ENCODE measurements around the gene FMN1. TPM values are rescaled to one million over a fixed set of nuclear protein-coding genes. Genes with fewer than 3 reads are reported as not detected.

The FMN1 gene
- total and polyA plus RNA-seq, 2 of the 13 experiments (the other 11 are each of a cell fraction or from before 2014, with no cell fraction given), result 0.20 to 0.60 TPM

DNA sequence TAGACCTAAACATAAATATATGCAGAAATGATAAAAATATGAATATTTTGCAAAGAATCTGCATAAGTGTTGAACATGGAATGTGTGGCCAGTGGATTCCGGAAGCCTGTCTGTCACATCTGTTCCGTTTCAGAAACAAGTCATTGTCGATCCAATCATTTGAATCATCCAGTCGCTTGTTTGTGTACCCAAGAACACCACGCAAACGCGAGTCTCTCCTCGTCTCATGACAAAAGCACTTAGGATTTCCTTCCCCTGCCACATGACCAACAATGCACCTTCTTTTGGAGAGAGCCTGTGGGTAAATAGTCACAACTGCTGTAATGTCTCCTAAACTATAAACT lies 80.2 kb downstream of the FMN1 start (continued):
- TF ChIP-seq ZNF263 (CRISPR knock-in tag; IDR thresholded peaks at IDR 0.05), result no peak
- TF ChIP-seq KLF11 (CRISPR knock-in tag; IDR thresholded peaks at IDR 0.05), result no peak
- TF ChIP-seq, protein P1, sequence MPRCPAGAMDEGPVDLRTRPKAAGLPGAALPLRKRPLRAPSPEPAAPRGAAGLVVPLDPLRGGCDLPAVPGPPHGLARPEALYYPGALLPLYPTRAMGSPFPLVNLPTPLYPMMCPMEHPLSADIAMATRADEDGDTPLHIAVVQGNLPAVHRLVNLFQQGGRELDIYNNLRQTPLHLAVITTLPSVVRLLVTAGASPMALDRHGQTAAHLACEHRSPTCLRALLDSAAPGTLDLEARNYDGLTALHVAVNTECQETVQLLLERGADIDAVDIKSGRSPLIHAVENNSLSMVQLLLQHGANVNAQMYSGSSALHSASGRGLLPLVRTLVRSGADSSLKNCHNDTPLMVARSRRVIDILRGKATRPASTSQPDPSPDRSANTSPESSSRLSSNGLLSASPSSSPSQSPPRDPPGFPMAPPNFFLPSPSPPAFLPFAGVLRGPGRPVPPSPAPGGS (CRISPR knock-in tag; IDR thresholded peaks at IDR 0.05), result no peak
- TF ChIP-seq, protein P2, sequence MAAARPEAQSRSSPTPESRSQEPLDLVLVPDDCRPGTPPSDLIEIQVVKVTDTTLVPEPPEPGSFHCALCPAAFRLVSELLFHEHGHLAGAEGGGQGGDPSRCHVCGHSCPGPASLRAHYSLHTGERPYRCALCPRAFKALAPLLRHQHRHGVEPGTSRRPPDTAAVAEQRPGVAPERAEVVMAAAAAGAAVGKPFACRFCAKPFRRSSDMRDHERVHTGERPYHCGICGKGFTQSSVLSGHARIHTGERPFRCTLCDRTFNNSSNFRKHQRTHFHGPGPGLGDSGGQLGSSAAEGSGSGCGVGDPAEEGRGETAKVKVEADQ (CRISPR knock-in tag; IDR thresholded peaks at IDR 0.05; ENCODE audit: borderline replicate concordance), result no peak
- TF ChIP-seq HMG20A (CRISPR knock-in tag; IDR thresholded peaks at IDR 0.05; ENCODE audit: borderline replicate concordance), result no peak
- TF ChIP-seq, protein P3, sequence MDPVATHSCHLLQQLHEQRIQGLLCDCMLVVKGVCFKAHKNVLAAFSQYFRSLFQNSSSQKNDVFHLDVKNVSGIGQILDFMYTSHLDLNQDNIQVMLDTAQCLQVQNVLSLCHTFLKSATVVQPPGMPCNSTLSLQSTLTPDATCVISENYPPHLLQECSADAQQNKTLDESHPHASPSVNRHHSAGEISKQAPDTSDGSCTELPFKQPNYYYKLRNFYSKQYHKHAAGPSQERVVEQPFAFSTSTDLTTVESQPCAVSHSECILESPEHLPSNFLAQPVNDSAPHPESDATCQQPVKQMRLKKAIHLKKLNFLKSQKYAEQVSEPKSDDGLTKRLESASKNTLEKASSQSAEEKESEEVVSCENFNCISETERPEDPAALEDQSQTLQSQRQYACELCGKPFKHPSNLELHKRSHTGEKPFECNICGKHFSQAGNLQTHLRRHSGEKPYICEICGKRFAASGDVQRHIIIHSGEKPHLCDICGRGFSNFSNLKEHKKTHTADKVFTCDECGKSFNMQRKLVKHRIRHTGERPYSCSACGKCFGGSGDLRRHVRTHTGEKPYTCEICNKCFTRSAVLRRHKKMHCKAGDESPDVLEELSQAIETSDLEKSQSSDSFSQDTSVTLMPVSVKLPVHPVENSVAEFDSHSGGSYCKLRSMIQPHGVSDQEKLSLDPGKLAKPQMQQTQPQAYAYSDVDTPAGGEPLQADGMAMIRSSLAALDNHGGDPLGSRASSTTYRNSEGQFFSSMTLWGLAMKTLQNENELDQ (CRISPR knock-in tag; IDR thresholded peaks at IDR 0.05; ENCODE audit: borderline replicate concordance), result no peak
- TF ChIP-seq NFATC3 (CRISPR knock-in tag; IDR thresholded peaks at IDR 0.05), result no peak
- TF ChIP-seq, protein P4, sequence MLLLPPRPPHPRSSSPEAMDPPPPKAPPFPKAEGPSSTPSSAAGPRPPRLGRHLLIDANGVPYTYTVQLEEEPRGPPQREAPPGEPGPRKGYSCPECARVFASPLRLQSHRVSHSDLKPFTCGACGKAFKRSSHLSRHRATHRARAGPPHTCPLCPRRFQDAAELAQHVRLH (CRISPR knock-in tag; IDR thresholded peaks at IDR 0.05; ENCODE audit: borderline replicate concordance, low read depth), result no peak

Measured in HepG2 (cell line).